ENCODE results near the gene IGLON5.

Gene IGLON5

DNA sequence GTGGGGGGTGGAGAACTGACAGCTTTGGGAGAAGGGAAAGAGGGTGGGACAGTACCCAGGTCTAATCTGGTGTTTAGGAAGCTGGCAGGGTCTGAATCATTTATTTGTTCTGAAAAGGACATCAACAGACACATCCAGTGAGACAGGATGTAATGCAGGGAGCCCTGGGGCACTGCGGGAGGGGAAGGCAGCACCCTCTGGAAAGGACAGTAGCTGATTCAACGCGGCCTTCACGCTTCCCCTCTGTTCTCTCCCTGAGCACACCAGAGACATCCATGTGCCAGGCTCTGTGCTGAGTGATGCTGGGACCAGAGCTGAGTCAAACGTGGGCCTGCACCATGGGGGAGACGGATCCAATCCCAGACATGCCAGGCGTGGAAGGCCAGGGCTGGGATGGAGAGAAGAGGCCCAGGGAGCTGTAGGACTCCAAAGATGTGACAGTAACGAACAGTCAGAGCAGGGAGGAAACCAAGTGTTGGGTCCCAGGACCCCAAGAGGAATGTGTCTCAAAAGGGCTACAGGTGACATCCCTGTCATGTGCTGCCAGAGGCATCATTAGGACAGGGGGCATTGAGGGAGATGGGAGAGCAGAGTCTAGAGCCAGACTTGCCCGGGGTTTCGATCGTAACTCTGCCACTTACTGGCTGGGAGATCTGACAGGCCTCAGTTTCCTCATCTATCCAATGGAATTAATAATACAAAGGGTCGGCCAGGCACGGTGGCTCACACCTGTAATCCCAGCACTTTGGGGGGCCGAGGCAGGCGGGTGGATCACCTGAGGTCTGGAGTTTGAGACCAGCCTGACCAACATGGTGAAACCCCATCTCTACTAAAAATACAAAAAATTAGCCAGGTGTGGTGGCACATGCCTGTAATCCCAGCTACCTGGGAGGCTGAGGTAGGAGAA, 53.0 kb downstream of the IGLON5 start:
- DNase-seq (ENCODE audit: low read depth): peak; percentile 60

DNA sequence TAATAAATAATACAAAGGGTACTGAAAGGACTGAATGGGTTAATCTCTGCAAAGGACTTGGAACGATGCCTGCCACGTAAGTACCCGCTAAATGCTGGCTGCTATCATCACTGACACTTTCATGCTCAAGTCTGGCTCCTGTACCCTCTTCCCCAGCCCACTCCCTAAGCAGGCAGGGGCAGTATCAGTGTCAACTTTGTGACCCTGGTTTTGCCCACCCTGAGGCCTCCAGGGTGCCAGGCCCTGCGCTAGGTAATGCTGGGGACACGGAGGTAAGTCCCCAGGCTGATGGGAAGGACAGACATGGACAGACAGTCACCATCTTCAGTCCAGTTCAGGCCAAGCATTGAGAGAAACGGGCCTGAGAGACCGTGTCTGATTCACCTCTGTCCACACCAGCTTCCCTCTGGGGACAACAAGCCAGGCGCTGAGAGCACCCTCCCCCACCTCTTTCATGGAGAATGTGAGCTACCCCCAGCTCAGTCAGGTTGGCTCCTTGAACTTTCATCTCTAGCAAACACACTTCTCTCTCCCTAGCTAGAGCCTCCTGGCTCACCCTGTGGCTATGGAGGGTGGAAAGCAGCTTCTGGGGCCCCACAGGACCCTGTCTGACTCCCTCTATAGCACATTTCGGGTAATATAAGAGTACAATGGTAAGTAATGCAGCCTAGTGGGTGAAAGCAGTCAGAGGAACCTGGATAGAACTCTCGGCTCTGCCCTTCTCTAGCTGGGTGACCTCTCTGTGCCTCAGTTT, 53.9 kb downstream of the IGLON5 start:
- DNase-seq (ENCODE audit: low read depth): peak; percentile 55

DNA sequence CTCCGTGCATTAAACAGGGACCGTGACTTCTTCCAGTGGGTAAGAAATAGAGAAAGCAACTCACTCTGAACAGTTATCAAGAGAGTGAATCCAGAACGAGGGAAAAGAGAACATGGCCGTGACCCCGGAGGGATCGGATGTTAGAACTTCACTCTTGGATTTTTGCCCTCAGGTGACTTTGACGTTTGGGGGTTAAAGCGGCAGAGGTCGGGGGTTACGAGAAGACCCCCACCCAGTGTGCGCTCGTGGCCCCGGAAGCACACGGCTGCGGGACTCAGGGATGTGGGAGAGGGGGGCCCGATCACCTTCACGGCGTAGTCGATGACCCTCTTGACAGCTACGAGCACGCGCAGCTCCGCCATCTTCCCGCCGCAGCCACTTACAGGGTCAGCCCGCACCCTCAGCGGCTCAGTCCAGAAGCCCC, 54.5 kb downstream of the IGLON5 start, which contains the start of gene ETFB:
ETFB (minus strand) TSS at position 424 of the 424 bp plus-strand sequence; CDS start at position 362, 62 bp downstream.
- no peak for DNase-seq (ENCODE audit: low read depth)

DNA sequence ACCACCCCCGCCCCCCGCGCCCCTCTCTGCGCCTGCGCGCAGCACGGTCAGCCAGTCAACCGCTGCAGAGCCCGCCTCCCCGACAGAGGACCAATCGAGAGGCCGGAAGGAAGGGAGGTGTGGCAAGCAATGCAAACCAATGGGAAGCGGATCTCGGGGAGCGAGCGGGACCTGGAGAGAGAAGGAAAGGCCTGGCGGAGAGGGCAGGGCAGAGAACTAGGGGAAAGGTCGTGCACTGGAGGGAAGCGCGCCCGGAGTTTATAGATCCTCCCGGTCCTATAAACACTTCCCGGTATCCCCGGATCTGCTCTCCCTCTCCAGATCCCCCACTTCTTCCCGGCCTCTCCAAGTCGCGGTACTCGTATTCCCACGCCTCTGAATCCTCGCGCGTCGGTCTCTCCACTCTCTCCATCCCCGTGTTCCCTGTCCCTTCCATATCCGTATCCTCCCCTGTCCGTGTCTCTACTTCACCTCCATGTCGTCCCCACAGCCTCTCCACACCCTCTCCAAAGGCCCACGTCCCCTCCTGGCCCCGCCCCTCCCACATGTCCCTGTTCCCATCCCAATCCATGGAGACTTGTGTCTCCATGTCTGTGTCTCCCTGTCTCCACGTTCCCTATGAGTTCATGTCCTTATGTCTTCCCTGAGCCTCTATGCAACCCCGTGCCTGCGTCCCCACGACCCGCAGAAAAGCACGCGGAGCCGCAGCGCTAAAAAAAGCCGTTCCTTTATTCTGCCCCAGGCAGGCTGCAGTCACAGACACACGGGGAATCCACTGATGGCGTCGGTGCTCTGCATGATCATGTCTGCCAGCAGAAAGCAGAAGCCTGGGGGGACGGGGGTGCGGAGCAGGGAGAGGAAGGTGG, 55.2 kb downstream of the IGLON5 start:
- peak; percentile 98 for DNase-seq (ENCODE audit: low read depth)

DNA sequence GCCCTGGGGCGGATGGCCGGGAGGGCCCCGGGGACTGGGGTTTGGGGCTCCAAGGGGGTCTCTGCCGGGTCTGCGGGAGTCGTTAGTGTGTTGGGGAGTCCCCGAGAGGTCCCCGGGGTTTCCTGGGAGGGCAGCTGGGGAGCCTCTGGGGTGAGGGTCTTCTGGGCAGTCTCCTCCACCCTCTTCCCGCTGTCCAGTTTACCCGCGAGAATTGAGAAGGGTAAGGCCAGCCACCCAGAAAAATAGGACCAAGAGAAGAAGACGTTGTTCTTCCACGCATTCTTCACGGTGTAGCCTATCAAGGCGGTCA, 55.8 kb downstream of the IGLON5 start:
- no peak for DNase-seq (ENCODE audit: low read depth)

DNA sequence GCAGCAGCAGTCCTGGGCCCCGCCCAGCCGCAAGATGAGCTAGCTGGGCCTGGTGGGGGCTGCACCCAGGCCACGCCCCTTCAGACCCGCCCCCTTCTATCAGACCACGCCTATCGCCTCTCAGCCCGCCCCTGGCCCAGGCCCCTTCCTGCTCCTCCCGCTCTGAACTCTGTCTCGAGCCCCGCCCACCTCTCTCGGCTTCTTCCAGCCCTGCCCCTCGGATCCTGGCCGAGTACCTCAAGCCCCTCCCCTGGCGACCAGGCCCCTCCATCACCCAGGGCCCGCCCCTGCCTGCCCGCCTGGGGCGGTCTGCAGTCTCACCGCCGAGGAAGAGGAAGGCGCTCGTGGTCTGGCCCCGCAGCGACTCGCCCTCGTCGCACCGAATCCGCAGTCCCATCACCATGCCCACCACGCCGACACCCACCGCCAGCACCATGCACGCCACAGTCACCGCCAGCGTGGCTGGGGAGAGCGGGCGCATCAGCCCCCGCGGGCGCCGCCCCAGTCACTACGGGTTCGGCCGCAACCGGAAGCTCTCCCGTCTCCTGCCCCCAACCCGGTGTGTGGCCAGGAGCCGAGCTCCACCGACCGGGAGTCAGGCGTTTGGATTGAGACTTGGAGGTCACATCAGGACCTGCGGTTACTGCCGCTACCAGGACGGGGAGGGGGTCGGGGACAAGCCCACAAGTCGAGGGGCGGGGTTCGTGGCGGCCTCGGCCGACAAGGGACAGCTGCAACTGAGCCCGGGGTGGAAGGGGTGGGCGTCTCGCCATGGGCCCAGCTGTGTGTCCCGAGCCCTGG, 56.3 kb downstream of the IGLON5 start:
- peak; percentile 98 for DNase-seq (ENCODE audit: low read depth)

DNA sequence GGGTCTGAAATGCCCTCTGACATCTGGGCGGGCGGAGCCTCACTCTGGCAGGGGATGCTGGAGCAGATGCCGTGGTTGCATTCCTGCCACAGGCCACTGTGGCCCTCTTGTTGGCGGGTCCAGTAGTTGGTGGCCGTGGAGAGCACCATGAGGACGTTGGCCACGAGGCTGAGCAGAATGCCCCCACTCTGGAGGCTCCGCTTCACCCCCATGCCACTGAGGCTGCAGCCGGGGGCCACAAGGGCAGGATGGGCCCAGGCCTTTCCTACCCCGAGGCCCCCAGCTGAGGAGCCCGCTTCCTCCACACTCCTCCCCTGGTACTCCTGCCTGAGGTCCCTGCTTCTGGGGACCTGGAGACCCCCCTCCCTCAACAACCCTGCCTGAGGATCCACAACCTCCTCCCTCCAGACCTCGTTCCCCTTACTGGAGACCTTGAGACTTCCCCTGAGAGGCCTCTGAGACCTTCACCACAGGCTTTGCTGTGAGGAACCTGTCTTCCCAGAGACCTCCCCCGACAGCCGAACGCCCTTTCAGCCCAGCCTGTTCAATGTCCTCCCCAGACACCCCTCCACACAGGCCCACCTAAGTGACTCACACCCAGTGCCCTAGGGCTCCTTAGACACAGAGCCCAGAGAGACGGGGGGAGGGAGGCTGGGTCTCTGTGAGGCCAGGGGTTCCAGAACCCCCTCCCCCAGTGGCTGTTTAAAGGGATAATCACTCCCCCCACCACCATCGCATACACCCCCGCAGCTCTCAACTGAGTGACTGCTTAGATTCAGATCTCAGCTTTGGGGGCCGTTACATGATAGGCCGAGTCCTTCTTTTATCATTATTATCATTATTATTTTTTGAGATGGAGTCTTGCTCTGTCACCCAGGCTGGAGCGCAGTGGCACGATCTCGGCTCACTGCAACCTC, 57.2 kb downstream of the IGLON5 start, which contains the start of gene CLDND2:
CLDND2 (minus strand) TSS at position 638 of the 917 bp plus-strand sequence; CDS start at position 212, 426 bp downstream.
- DNase-seq (ENCODE audit: low read depth): peak; percentile 23

DNA sequence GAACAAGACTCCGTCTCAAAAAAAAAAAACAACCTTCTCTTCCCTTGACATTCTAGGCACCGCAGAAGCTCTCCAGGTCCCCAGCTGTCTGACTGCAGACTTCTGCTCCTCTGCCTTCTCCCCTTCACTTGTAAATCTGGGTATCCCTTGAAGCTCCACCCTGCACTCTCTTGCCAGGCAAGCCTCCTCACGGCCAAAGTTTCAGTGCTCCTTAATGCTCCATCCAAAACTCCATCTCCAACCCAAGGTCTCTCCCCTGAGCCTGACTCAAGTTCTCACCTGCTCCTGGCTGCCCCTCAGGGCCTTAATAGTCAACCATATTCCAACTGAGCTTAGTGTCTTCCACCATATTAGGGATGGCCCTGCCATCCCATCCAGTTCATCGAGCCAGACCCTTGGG, 58.8 kb downstream of the IGLON5 start:
- DNase-seq (ENCODE audit: low read depth): no peak

DNA sequence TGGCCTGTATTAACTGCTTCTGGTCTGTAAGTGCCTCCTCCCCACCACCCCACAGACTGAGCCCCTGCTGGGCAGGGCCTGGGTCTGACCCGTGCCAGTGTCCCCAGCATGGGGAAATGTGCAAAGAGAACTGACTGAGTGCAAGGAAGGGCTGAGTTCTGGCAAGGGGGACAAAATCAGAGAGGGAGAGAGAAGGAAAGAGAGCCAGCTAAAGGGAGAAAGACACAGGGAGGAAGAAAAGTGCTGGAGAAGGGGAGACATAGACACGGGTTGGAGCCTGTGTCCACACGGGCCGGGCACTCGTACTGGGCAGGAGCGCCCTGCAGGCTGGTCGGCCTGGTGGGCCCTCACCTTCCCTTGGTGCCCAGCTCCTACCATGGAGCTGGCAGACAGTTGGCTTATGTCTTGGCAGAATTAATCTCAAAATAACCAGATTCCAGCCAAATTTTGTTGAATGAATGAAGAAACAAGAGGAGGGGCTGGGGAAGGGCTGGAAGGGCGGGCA, 59.8 kb downstream of the IGLON5 start:
- no peak for DNase-seq (ENCODE audit: low read depth)

DNA sequence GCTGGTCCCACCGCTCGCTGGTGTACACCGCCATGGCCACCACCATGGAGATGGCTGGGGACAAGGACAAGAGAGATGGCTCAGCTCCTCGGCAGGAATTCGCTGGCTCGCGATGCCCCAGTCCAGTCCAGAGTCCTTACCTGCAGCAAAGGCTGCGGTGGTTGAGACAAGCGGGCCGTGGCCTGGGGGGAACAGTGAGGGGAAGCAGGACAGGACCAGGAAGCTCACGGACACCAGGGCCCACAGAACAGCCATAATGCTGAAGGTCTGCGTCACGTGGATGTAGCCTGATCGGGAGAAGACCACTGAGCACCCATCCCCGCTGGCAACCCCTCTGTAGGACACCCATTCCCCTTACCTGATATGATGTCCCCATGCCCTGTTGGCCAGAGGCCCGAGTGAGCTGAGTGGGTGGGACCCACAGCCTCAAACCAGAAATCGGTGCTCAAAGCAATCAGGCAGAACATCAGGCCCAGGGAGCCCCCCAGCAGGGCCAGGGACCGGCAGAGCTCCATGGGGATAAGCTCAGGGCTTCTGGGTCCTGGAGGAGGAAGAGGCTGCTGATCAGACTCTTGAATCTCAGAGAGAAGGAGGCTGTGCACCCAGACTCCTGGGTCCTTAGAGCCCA, 60.7 kb downstream of the IGLON5 start:
- DNase-seq (ENCODE audit: low read depth): no peak

DNA sequence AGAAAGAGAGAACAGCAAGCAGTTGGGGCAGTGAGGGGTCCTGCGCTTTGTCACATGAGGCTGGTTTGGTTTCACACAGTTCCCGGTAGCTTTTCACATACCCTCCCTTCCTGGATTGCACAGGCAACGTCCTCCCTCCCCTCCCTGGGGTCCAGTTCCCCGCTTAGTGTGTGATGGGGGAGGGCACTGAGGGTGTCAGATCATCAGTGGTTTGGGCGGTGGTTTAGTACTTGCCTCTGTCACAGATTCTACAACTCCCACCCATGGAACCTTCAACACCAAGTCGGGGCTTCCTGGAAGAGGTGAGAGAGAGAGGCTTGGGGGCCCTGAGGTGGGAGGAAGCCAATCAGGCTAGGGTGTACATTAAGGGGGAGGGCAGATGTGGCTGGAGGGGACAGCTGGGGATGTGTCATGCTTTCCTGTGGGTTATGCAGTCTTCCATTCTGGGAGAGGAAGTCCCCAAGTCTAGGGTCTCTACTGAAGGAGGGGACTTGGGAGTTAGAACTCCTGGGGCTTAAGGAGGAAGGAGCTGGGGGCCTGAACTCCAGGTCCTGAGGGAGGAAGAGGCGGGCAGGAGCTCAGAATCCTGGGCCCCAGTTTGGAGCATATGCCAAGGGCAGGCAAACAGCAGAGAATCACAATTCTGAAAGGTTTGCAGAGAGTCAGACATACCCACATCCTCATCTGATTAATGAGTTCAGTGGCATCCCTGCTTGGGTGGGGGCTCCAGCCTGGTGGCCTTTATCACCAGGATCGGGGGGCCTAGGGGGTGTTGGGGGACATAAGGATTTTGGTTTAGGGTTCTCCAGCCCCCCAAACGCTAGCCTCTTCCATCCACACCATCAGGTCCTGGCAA, 61.4 kb downstream of the IGLON5 start, which contains the start of gene NKG7:
NKG7 (minus strand) TSS at position 6 of the 856 bp plus-strand sequence. CDS start 119 bp downstream, outside the sequence.
- DNase-seq (ENCODE audit: low read depth): no peak

DNA sequence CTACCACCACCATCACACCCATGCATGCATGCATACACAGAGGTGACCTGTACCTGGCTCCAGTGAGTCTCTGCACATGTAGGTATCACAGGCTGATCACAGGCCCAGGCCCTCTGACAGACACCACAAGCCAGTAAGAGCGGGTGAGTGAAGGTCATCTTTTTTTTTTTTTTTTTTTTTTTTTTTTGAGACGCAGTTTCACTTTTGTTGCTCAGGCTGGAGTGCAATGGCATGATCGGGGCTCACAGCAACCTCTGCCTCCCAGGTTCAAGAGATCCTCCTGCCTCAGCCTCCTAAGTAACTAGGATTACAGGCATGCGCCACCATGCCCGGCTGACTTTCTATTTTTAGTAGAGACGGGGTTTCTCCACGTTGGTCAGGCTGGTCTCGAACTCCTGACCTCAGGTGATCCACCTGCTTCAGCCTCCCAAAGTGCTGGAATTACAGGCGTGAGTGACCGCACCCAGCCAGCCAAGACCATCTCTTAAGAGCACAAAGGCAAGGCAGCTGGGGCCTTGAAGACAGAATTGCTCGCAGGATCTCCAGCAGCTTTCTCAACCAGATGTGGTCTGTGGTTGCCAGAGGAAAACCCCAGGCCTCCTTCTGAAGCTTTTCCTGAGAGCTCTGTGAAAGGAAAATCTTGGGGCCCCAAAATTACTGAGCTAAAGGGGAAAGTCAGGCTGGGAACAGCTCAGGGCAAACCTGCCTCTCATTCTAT, 64.2 kb downstream of the IGLON5 start:
- DNase-seq (ENCODE audit: low read depth): no peak

DNA sequence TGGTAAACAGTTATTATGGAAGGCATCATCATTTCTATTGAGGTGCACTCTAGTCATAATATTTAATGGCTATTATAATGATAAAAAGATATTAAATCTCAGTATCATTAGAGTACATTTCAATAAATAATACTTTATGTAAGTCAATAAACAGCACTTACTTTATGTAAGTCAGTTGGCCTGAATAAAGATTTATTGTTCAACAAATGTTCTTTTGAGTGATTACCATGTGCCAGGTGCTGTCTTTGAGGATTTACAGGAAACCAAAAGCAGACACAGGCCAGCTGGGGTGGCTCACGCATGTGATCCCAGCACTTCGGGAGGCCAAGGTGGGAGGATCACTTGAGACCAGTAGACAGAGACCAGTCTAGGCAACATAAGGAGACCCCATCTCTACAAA, 66.0 kb downstream of the IGLON5 start:
- DNase-seq (ENCODE audit: low read depth): no peak

DNA sequence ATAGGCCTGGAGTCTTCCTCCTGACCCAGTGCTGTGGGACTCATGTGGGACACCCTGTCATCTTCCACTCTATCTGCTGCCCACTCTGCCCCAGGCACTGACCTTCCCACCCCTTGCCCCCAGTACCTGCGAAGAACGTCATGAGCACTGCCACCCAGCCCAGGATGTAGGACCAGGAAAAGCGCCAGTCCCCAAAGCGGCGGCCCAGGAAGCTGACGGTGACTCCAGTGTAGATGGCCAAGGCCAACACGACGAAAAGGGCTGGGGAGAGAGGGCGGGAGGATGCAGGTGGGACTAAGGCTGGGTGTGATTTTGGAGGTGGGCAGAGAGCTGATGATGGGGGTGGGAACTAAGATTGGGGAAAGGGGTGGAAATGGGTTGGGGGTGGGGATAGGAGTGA, 68.9 kb downstream of the IGLON5 start:
- DNase-seq (ENCODE audit: low read depth): no peak

Data from ELR (cell line).